HCT116 (cell line): ENCODE data around the gene MMP15. TPM values are rescaled to one million over a fixed set of nuclear protein-coding genes. Genes with fewer than 3 reads are reported as not detected.
"Not testable (repeated sequence)": the region's sequence is repeated elsewhere in the genome, so short reads cannot be mapped to it uniquely, and the experiment has no call there.

ENCODE experiments used
- ATAC-seq: fragments of 200-7000 bp; cut with Tn5 transposase; 2 replicates; pipeline ENCODE4 v1.9.1; 2020; ENCODE audit warnings: mild to moderate bottlenecking, moderate library complexity
- BruUV-seq: library from RNA; stranded (reverse); fragments of 400-500 nt; replicated peaks from 2 replicates; lab custom pipeline; 2021; lab: Mats Ljungman, UMichigan
- CTCF ChIA-PET: fragments of 300-600 bp; sonication (Branson Sonifier 250); formaldehyde crosslinking; loops from one replicate; lab custom pipeline; 2021; ENCODE audit warnings: antibody characterized with exemption; lab: Charles Lee
- POLR2A ChIA-PET: fragments of 300-600, 350-600 bp; sonication (Branson Sonifier 250); formaldehyde crosslinking; loops from one replicate; lab custom pipeline; 2021; ENCODE audit warnings: antibody characterized with exemption; lab: Charles Lee
- RAD21 ChIA-PET, 2 experiments: fragments of 300-600 bp; sonication (Branson Sonifier 250); formaldehyde crosslinking; loops; one replicate each; lab custom pipeline; 2023; ENCODE audit warnings: low total read pairs in 2 of 2; ENCODE audit not compliant: uncharacterized antibody in 2 of 2, unreplicated experiment in 2 of 2, low non-redundant PET in 1 of 2; lab: Charles Lee
- DNase-seq: peaks from one replicate; pipeline ENCODE4 v3.0.0-alpha.2; 2010; ENCODE audit warnings: low read depth, low spot score
- H2AFZ ChIP-seq: fragments of 200-600 bp; shearing (Covaris generic), sonication (generic); 2 replicates; pipeline ENCODE4 v1.6.1; 2017; ENCODE audit warnings: low read depth, mixed run types, mixed read lengths, antibody characterized with exemption, low read length; ENCODE audit not compliant: poor library complexity, severe bottlenecking
- H3K27ac ChIP-seq: 2 replicates; pipeline ENCODE4 v1.5.1; 2012; ENCODE audit warnings: low read depth, low read length
- H3K27me3 ChIP-seq: fragments of 200-600 bp; sonication (generic); 2 replicates; pipeline ENCODE4 v1.6.1; 2016; ENCODE audit warnings: mixed run types, low read length, mixed read lengths; ENCODE audit not compliant: insufficient read depth
- H3K36me3 ChIP-seq, 2 experiments: fragments of 200-500 bp in 1 of 2; fragments of 200-600 bp in 1 of 2; sonication (Bioruptor generic) in 1 of 2; sonication (generic) in 1 of 2; 2 replicates each; pipeline versions ENCODE4 v1.5.1 to v1.6.1; 2014 to 2016; ENCODE audit warnings: low read length in 2 of 2, inconsistent platforms in 1 of 2, mixed read lengths in 1 of 2, mixed run types in 1 of 2; ENCODE audit not compliant: insufficient read depth in 2 of 2, control insufficient read depth in 1 of 2
- H3K4me1 ChIP-seq, 2 experiments: fragments of 200-600 bp in 1 of 2; sonication (generic) in 1 of 2; 2 replicates each; pipeline versions ENCODE4 v1.5.1 to v1.6.1; 2012 to 2017; ENCODE audit warnings: low read length in 2 of 2, inconsistent platforms in 1 of 2, mild to moderate bottlenecking in 1 of 2, mixed read lengths in 1 of 2, mixed run types in 1 of 2, moderate library complexity in 1 of 2; ENCODE audit not compliant: insufficient read depth in 2 of 2, control insufficient read depth in 1 of 2
- H3K4me2 ChIP-seq: fragments of 200-600 bp; sonication (generic); 2 replicates; pipeline ENCODE4 v1.6.1; 2017; ENCODE audit warnings: mixed run types, low read length, mixed read lengths
- H3K4me3 ChIP-seq, 2 experiments: fragments of 200-600 bp in 1 of 2; sonication (generic) in 1 of 2; replicated peaks in 1 of 2; 2 replicates each; pipeline ENCODE4 v1.5.1; 2011 to 2016; ENCODE audit warnings: low read length in 2 of 2, control low read depth in 1 of 2, low read depth in 1 of 2, mild to moderate bottlenecking in 1 of 2, mixed read lengths in 1 of 2, mixed run types in 1 of 2
- H3K79me2 ChIP-seq: fragments of 200-600 bp; sonication (generic); 2 replicates; pipeline ENCODE4 v1.6.1; 2017; ENCODE audit warnings: mild to moderate bottlenecking, mixed run types, low read length, moderate library complexity, mixed read lengths; ENCODE audit not compliant: insufficient read depth
- H3K9ac ChIP-seq: fragments of 200-600 bp; sonication (generic); 2 replicates; pipeline ENCODE4 v1.6.1; 2016; ENCODE audit warnings: low read length, mixed read lengths
- H3K9me2 ChIP-seq: fragments of 200-600 bp; sonication (generic), shearing (Covaris generic); 2 replicates; pipeline ENCODE4 v1.6.1; 2017; ENCODE audit warnings: mixed run types, mild to moderate bottlenecking, moderate library complexity; ENCODE audit not compliant: insufficient read depth
- H3K9me3 ChIP-seq, 2 experiments: fragments of 200-500 bp in 1 of 2; fragments of 200-600 bp in 1 of 2; sonication (Bioruptor generic) in 1 of 2; sonication (generic) in 1 of 2; 2 replicates each; pipeline ENCODE4 v1.6.1; 2014 to 2017; ENCODE audit warnings: low read length in 2 of 2, mixed read lengths in 2 of 2, inconsistent platforms in 1 of 2, low read depth in 1 of 2, mild to moderate bottlenecking in 1 of 2, mixed run types in 1 of 2, moderate library complexity in 1 of 2; ENCODE audit not compliant: control insufficient read depth in 1 of 2, insufficient read depth in 1 of 2
- H4K20me1 ChIP-seq: fragments of 200-600 bp; sonication (generic), shearing (Covaris generic); 2 replicates; pipeline ENCODE4 v1.6.1; 2017; ENCODE audit warnings: mixed run types, mild to moderate bottlenecking, moderate library complexity; ENCODE audit not compliant: insufficient read depth
- CBX3 ChIP-seq: IDR thresholded peaks from 2 replicates; pipeline ENCODE4 v1.6.1; 2012; ENCODE audit warnings: low read depth
- EZH2 ChIP-seq: fragments of 200-600 bp; sonication (generic); IDR thresholded peaks from 2 replicates; pipeline ENCODE4 v1.6.1; 2017; ENCODE audit warnings: antibody characterized with exemption, mixed run types
- FOSL1 ChIP-seq: IDR thresholded peaks from 2 replicates; pipeline ENCODE4 v1.6.1; 2012; ENCODE audit warnings: low read depth
- SRF ChIP-seq: IDR thresholded peaks from 2 replicates; pipeline ENCODE4 v1.6.1; 2012; ENCODE audit warnings: low read depth
- TCF7L2 ChIP-seq: IDR thresholded peaks from 2 replicates; pipeline ENCODE4 v1.7.0; 2011; ENCODE audit warnings: borderline replicate concordance, inconsistent platforms; ENCODE audit not compliant: insufficient read depth, insufficient read length; ENCODE audit errors: extremely low read depth
- ZFX ChIP-seq: fragments of 450-650 bp; IDR thresholded peaks from 2 replicates; pipeline ENCODE4 v1.6.1; 2017
- intact Hi-C: fragments of 100-400 bp; cut with micrococcal nuclease; formaldehyde crosslinking; loops from 2 replicates; pipeline ENCODE4 v1.10.0; 2022
- total RNA-seq: library from RNA; stranded (reverse); gene quantifications from one replicate; pipeline ENCODE4 v1.2.1, GENCODE V29; 2021; ENCODE audit not compliant: unreplicated experiment
- TF ChIP-seq, protein P1 (sequence below): IDR thresholded peaks from 2 replicates; pipeline ENCODE4 v1.6.1; 2012
- TF ChIP-seq, protein P2 (sequence below): IDR thresholded peaks from 2 replicates; pipeline ENCODE4 v1.6.1; 2012

The MMP15 gene
- total RNA-seq, 1 experiment from 2014 or later = 38.5 TPM

DNA sequence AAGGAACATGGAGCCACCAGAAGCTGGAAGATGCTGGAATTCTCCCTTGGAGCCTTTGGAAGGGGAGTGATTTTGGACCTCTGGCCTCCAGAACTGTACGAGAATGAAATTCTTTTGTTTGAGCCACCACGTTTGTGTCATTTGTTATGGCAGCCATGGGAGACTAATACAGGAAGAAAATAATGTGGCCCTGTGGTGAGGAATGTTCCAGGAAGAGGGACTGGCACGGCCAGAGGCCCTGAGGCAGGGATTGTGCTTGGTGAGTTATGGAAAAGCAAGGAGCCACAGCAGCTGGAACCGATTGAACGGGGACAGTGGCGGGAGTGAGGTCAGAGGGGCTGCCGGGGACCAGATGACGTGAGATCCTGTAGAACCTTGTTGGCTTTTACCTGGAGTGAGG is 52.2 kb downstream of the MMP15 start:
- Histone ChIP-seq H3K9me3 (no peaks in the 10 kb centered on the region), H4K20me1 (no peaks in the 10 kb centered on the region), H3K27ac (no peak overlapping the region), H3K4me3 (no peak overlapping the region), H3K4me2 (no peak overlapping the region), H2AFZ (no peak overlapping the region), H3K9me2 (no peaks in the 10 kb centered on the region), H3K36me3 (no peaks in the 10 kb centered on the region), H3K9ac (no peak overlapping the region), H3K27me3 (no peaks in the 10 kb centered on the region), H3K79me2 (no peaks in the 10 kb centered on the region), H3K4me1 (no peaks in the 10 kb centered on the region)
- no peak for DNase-seq
- no TSS peak for BruUV-seq
- ChIA-PET CTCF (interaction anchor here (0.9 kb wide), 1 partner anchor 20 kb away, joined by 4 read pairs; no protein-coding TSS in a partner anchor), POLR2A (no interaction called here), RAD21 (no interaction called here)
- ATAC-seq = no peak
- intact Hi-C loops = no loop called here
- TF ChIP-seq TCF7L2 (no peak), ZFX (no peak), FOSL1 (no peak), SRF (no peak), CBX3 (no peak), EZH2 (no peak)
- TF ChIP-seq, protein P1, sequence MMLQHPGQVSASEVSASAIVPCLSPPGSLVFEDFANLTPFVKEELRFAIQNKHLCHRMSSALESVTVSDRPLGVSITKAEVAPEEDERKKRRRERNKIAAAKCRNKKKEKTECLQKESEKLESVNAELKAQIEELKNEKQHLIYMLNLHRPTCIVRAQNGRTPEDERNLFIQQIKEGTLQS = no peak
- TF ChIP-seq, protein P2, sequence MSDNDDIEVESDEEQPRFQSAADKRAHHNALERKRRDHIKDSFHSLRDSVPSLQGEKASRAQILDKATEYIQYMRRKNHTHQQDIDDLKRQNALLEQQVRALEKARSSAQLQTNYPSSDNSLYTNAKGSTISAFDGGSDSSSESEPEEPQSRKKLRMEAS = no peak

DNA sequence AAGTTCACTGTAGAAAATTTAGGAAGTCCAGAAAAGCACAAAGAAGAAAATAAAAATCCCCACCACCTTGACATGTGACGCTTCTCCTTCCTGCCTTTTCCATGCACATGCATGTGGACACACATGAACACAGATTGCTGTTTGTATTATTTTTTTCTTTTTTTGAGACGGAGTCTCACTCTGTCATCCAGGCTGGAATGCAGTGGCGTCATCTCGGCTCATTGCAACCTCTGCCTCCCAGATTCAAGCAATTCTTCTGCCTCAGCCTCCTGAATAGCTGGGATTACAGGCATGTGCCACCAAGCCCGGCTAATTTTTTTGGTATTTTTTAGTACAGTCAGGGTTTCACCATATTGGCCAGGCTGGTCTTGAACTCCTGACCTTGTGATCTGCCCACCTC is 55.1 kb downstream of the MMP15 start:
- H3K36me3 ChIP-seq, intact Hi-C loops, H4K20me1 ChIP-seq, H3K9ac ChIP-seq, RAD21 ChIA-PET, H2AFZ ChIP-seq, H3K4me3 ChIP-seq, H3K9me3 ChIP-seq, H3K4me2 ChIP-seq, DNase-seq, CTCF ChIA-PET, POLR2A ChIA-PET, ATAC-seq, H3K4me1 ChIP-seq, H3K9me2 ChIP-seq, H3K79me2 ChIP-seq, H3K27ac ChIP-seq, BruUV-seq, H3K27me3 ChIP-seq: not testable (repeated sequence)
